Thyroid gland (tissue), 4 donors: ENCODE data around the gene SPATA25. TPM values are rescaled to one million over a fixed set of nuclear protein-coding genes. Genes with fewer than 3 reads are reported as not detected.
"Not testable (repeated sequence)": the region's sequence is repeated elsewhere in the genome, so short reads cannot be mapped to it uniquely, and the experiment has no call there.

Source experiments
- DNase-seq, 2 donors: peaks; one replicate each; pipeline ENCODE4 v3.0.0-alpha.2; 2019
- H3K27ac ChIP-seq, 3 donors: fragments of 200-600 bp; sonication (generic); 1 replicate in 2 of 3; 2 replicates in 1 of 3; pipeline ENCODE4 v1.5.1; 2016 to 2019; ENCODE audit warnings: mild to moderate bottlenecking in 1 of 3, moderate library complexity in 1 of 3
- H3K27me3 ChIP-seq: fragments of 200-600 bp; sonication (generic); one replicate; pipeline ENCODE4 v1.5.1; 2019
- H3K36me3 ChIP-seq, 2 donors: fragments of 200-600 bp; sonication (generic); one replicate each; pipeline ENCODE4 v1.5.1; 2016 to 2019
- H3K4me1 ChIP-seq, 2 donors: fragments of 200-600 bp; sonication (generic); one replicate each; pipeline ENCODE4 v1.5.1; 2017 to 2019
- H3K4me3 ChIP-seq, 3 donors: fragments of 200-600 bp; sonication (generic); replicated peaks in 1 of 3; 1 replicate in 2 of 3; 2 replicates in 1 of 3; pipeline ENCODE4 v1.5.1; 2016; ENCODE audit warnings: mild to moderate bottlenecking in 1 of 3
- H3K9me3 ChIP-seq: fragments of 200-600 bp; sonication (generic); one replicate; pipeline ENCODE4 v1.5.1; 2017
- CTCF ChIP-seq, 6 experiments: fragments of 200-600 bp in 3 of 6; fragments of 450-650 bp in 3 of 6; sonication (generic) in 3 of 6; IDR thresholded peaks; one replicate each; pipeline ENCODE4 v1.5.1; 2016 to 2019; ENCODE audit warnings: antibody characterized with exemption in 6 of 6, mild to moderate bottlenecking in 2 of 6, inconsistent platforms in 1 of 6, moderate library complexity in 1 of 6
- POLR2A ChIP-seq, 2 donors: fragments of 450-650 bp; IDR thresholded peaks; one replicate each; pipeline ENCODE4 v1.6.1; 2017; ENCODE audit warnings: antibody characterized with exemption in 2 of 2, mild to moderate bottlenecking in 2 of 2, moderate library complexity in 1 of 2
- WGBS, 2 donors: methylation state at CpG; one replicate each; pipeline ENCODE4 v1.1.5; 2017; 5-methylcytosine and 5-hydroxymethylcytosine counted together
- intact Hi-C: fragments of 100-400 bp; cut with DNase I; formaldehyde crosslinking; loops from one replicate; pipeline ENCODE4 v1.15.1; 2023
- total RNA-seq, 4 donors: library from RNA; depleted of rRNA; stranded (reverse); fragments of >200 nt; gene quantifications; one replicate each; pipeline ENCODE4 v1.2.3, GENCODE V29; 2016

Gene SPATA25
- total RNA-seq, 4 donors from 2014 or later: 3.0 to 8.8 (median 5.0) TPM; not detected in 1

- Histone ChIP-seq H3K27me3 (no peaks in the 10 kb centered on the region), H3K27ac (peak within 1 kb of the TSS; percentile 80 to 97 (median 86)), H3K4me1 (peaks cover 9 to 21% of the 10 kb centered on the region in 2 donors), H3K9me3 (no peaks in the 10 kb centered on the region), H3K36me3 (peaks cover 9 to 29% of the 10 kb centered on the region in 2 donors), H3K4me3 (peak within 1 kb of the TSS in 2 of 3 donors; percentile 48 to 88)
- DNase-seq: peak; percentile 99 to 100
- TF ChIP-seq POLR2A (IDR thresholded peaks at IDR 0.05) (peak in 1 of 2 donors; percentile 73), CTCF (IDR thresholded peaks at IDR 0.05) (no peak)
- intact Hi-C loops: no loop called here
- 0% methylated on average over 22 to 23 of the region's 23 CpGs for WGBS, 2 donors
Measured at GRCh38 chr20:45880988-45881788, 6.2 kb downstream of the SPATA25 start, which contains the start of gene ZSWIM1. ZSWIM1 (plus strand) TSS chr20:45881227; CDS start chr20:45882593, 1,366 bp downstream.

GRCh38 chr20:45878076-45878761 is 9.2 kb downstream of the SPATA25 start:
- Histone ChIP-seq H3K27ac (no peak overlapping the region), H3K4me3 (no peak overlapping the region), H3K27me3 (no peaks in the 10 kb centered on the region), H3K9me3 (no peaks in the 10 kb centered on the region), H3K4me1 (peaks cover 9 to 17% of the 10 kb centered on the region in 2 donors), H3K36me3 (peaks cover under 1 to 20% of the 10 kb centered on the region in 2 donors)
- TF ChIP-seq POLR2A (IDR thresholded peaks at IDR 0.05): no peak
- no peak for TF ChIP-seq CTCF (IDR thresholded peaks at IDR 0.05)
- intact Hi-C loops: no loop called here
- WGBS, 2 donors: 81 to 95% methylated on average over 8 to 9 of the region's 13 CpGs
- DNase-seq: no peak

- WGBS, 2 donors: 64 to 78% methylated on average over 4 of the region's 4 CpGs
Measured at GRCh38 chr20:45874576-45874975, 12.8 kb downstream of the SPATA25 start.

GRCh38 chr20:45874104-45874481 is 13.3 kb downstream of the SPATA25 start:
- 92 to 95% methylated on average over 10 of the region's 10 CpGs for WGBS, 2 donors

More at GRCh38 chr20:45874576-45874975, 12.8 kb downstream of the SPATA25 start:
- no peak overlapping the region for H3K27ac ChIP-seq
- no peaks in the 10 kb centered on the region for H3K27me3 ChIP-seq
- no peak for DNase-seq
- no peak overlapping the region for H3K4me3 ChIP-seq
- H3K36me3 ChIP-seq: peaks cover 0 to 15% of the 10 kb centered on the region in 2 donors
- no peak for TF ChIP-seq POLR2A (IDR thresholded peaks at IDR 0.05)
- no peak for TF ChIP-seq CTCF (IDR thresholded peaks at IDR 0.05)
- H3K4me1 ChIP-seq: peaks cover 0 to 3% of the 10 kb centered on the region in 2 donors
- intact Hi-C loops: no loop called here
- no peaks in the 10 kb centered on the region for H3K9me3 ChIP-seq

GRCh38 chr20:45873409-45874103 is 13.9 kb downstream of the SPATA25 start:
- H3K36me3 ChIP-seq: peaks cover 0 to 15% of the 10 kb centered on the region in 2 donors
- TF ChIP-seq CTCF (IDR thresholded peaks at IDR 0.05): no peak
- no peak for TF ChIP-seq POLR2A (IDR thresholded peaks at IDR 0.05)
- no peak overlapping the region for H3K27ac ChIP-seq
- H3K27me3 ChIP-seq: no peaks in the 10 kb centered on the region
- peaks cover 0 to under 1% of the 10 kb centered on the region in 2 donors for H3K4me1 ChIP-seq
- WGBS, 2 donors: 84 to 86% methylated on average over 1 of the region's 1 CpG
- DNase-seq: no peak
- H3K9me3 ChIP-seq: no peaks in the 10 kb centered on the region
- intact Hi-C loops: no loop called here
- H3K4me3 ChIP-seq: no peak overlapping the region

More at GRCh38 chr20:45874104-45874481, 13.3 kb downstream of the SPATA25 start:
- H3K27me3 ChIP-seq, H3K9me3 ChIP-seq, H3K27ac ChIP-seq, H3K4me1 ChIP-seq, H3K4me3 ChIP-seq, intact Hi-C loops, DNase-seq: not testable (repeated sequence)
- H3K36me3 ChIP-seq: peaks cover 0 to 15% of the 10 kb centered on the region in 2 donors
